Tibial nerve (tissue), 4 donors: ENCODE data around the gene SLFN14.

Experiments used
- CTCF ChIP-seq, 5 experiments: fragments of 200-600 bp in 3 of 5; fragments of 450-650 bp in 2 of 5; sonication (generic) in 3 of 5; IDR thresholded peaks; one replicate each; pipeline ENCODE4 v1.5.1; 2016 to 2019; ENCODE audit warnings: antibody characterized with exemption in 5 of 5, mild to moderate bottlenecking in 3 of 5, moderate library complexity in 2 of 5
- EP300 ChIP-seq, 2 donors: sonication (generic); formaldehyde crosslinking; IDR thresholded peaks; one replicate each; pipeline ENCODE4 v1.6.1; 2017; ENCODE audit warnings: antibody characterized with exemption in 2 of 2, mild to moderate bottlenecking in 1 of 2
- POLR2A ChIP-seq, 2 donors: fragments of 450-650 bp; IDR thresholded peaks; one replicate each; pipeline ENCODE4 v1.6.1; 2017; ENCODE audit warnings: antibody characterized with exemption in 2 of 2, mild to moderate bottlenecking in 2 of 2, moderate library complexity in 2 of 2

GRCh38 chr17:35546487-35546886, 14.1 kb downstream of the SLFN14 start:
- TF ChIP-seq CTCF (IDR thresholded peaks at IDR 0.05) (no peak), POLR2A (IDR thresholded peaks at IDR 0.05) (no peak), EP300 (IDR thresholded peaks at IDR 0.05) (no peak)
